Heart left ventricle (tissue), 13 donors: Measurements from ENCODE around the gene FAM83F.

Experiments
- POLR2A ChIP-seq, 2 donors: fragments of 450-650 bp; IDR thresholded peaks; one replicate each; pipeline ENCODE4 v1.6.1; 2017; ENCODE audit warnings: antibody characterized with exemption in 2 of 2, mild to moderate bottlenecking in 2 of 2, moderate library complexity in 2 of 2
- TF ChIP-seq, protein P1 (sequence below), 12 donors: fragments of 200-600 bp; sonication (generic) in 4 of 12; IDR thresholded peaks; one replicate each; pipeline versions ENCODE4 v1.5.0 to v1.8.0; 2018 to 2022; ENCODE audit warnings: antibody characterized with exemption in 12 of 12, mild to moderate bottlenecking in 5 of 12
- donor health status: ischemic (EF 13 %, LVEDD 7.1; RV severe dilation, severe dysfunction).
- donor health status: DM: no; HTN: yes; CAD: no.
- donor health status: DM: no; HTN: no; CAD: no.
- donor health status: ischemic (EF 25% LVEDD 6.9; RV normal size, moderate dysfunction).
- donor health status: ischemic (EF 25% LVEDD 5.7; RV mildly dilated, moderate dysfunction).
- donor health status: ischemic (EF 35%, LVEDD 5.7; RV mildly dilated, moderate dysfunction).
- donor health status: nonischemic (EF 11% LVEDD 7.7; RV severe dilation, severe dysfunction).
- donor health status: DM: yes; HTN: yes; CAD: no.
- donor health status: PGD.
- donor health status: ischemic (EF 29% LVEDD 5.4; RV normal size, mild dysfunction).
- donor health status: nonischemic (EF 23%, LVEDD 6.1; RV moderate dilation, normal function).

DNA sequence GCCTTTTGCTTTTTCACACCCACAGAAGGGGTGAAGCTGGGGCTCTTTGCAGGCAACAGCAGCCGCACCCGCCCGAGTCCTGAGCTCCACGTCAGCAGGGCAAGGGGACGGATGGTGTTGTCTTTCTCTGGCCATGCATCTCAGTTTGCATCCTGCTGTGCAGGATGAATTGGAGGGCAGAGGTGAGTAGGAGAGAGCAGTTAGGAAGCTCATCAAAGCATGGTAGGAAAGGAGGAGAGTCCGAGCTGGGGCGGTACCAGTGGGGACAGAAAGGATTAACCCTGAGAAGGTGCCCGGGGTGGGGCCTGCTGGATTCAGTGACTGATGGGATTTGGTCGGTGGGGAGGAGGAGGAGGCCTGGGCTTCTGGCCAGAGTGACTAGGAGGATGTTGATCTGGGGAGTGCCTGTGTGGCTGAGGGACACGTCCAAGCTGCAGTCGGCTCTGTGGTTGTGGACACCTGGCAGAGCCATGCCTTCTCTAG is 14.6 kb downstream of the FAM83F start:
- TF ChIP-seq, protein P1, sequence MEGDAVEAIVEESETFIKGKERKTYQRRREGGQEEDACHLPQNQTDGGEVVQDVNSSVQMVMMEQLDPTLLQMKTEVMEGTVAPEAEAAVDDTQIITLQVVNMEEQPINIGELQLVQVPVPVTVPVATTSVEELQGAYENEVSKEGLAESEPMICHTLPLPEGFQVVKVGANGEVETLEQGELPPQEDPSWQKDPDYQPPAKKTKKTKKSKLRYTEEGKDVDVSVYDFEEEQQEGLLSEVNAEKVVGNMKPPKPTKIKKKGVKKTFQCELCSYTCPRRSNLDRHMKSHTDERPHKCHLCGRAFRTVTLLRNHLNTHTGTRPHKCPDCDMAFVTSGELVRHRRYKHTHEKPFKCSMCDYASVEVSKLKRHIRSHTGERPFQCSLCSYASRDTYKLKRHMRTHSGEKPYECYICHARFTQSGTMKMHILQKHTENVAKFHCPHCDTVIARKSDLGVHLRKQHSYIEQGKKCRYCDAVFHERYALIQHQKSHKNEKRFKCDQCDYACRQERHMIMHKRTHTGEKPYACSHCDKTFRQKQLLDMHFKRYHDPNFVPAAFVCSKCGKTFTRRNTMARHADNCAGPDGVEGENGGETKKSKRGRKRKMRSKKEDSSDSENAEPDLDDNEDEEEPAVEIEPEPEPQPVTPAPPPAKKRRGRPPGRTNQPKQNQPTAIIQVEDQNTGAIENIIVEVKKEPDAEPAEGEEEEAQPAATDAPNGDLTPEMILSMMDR (IDR thresholded peaks at IDR 0.05), result no peak
- TF ChIP-seq POLR2A (IDR thresholded peaks at IDR 0.05), result no peak
